Measurements from ENCODE around the gene FOXP4.
"Not testable (repeated sequence)": the region's sequence is repeated elsewhere in the genome, so short reads cannot be mapped to it uniquely, and the experiment has no call there.

The FOXP4 gene

DNA sequence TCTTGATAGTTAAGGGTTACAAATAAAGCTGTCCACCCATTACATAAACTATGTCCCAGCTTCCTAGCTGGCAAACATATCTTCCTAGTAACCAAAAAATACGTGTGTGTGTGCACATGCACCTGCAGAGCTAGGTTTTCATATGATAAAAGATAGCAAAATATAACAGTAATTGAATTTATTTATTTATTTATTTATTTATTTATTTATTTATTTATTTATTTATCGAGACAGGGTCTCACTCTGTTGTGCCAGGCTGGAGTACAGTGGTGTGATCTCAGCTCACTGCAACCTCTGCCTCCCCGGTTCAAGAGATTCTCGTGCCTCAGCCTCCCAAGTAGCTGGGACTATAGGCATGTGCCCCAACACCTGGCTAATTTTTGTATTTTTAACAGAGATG is 73.0 kb downstream of the FOXP4 start:
- in situ Hi-C loops (cut with HindIII; ENCODE audit: low sequenced_read_pairs) = not testable (repeated sequence)

DNA sequence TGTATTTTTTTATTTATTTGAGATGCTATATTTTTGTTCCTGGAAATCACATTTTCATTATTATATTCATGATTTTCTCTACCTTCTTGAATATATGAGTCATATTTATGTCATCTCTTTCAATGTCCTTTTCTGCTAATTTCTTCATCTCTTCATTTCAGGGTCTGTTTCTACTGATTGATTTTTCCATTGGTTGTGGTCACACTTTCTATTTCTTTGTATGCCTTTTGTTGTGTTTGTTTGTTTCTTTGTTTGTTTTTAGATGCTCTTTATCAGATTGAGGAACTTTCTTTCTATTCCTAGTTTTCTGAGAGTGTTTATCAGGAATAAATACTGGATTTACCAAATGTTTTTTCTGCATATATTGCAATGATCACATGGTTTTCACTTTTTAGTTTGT is 75.2 kb downstream of the FOXP4 start:
- in situ Hi-C loops (cut with HindIII; ENCODE audit: low sequenced_read_pairs) = no loop called here

GRCh38 chr6:41621802-41622201 is 75.6 kb downstream of the FOXP4 start:
- in situ Hi-C loops (cut with HindIII; ENCODE audit: low sequenced_read_pairs) = no loop called here

DNA sequence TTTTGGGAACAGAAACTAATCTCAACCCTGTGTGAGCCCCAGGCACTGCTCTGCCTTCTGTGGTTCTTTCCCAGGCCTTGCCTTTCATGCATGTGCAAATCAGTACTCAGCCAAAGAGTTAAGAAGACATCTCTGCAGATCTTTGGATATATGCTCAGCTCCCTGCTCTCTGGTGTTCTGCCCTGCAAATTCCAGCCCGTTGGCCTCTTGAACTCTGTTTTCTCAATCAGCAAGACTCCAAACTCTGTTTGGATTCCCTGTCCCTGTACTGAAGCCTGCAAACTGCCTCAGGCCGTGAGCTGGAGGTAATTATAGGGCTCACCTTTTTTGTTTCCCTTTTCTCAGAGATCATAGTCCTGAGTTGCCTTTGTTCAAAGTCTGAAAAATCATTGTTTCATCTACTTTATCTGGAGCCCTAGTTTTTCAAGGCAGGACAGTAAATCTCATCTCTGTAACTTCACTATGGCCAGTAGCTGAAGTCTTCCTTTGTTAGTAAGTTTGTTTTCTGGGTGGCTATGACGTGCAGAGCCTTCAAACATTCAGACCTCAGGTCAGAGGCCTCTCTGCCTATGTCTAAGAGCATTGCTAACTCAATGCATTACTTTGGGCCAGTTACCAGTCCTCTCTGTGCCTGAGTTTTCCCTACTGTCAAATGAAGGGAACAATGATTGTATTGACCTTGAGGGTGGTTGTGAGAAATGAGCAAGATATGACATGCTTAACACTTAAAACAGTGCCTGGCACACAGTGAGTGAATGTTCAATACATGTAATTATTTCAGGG is 76.2 kb downstream of the FOXP4 start:
- in situ Hi-C loops (cut with HindIII; ENCODE audit: low sequenced_read_pairs) = no loop called here

GRCh38 chr6:41623330-41623729 is 77.1 kb downstream of the FOXP4 start:
- in situ Hi-C loops (cut with HindIII; ENCODE audit: low sequenced_read_pairs) = no loop called here

GRCh38 chr6:41624621-41625380 is 78.6 kb downstream of the FOXP4 start:
- in situ Hi-C loops (cut with HindIII; ENCODE audit: low sequenced_read_pairs) = no loop called here

- in situ Hi-C loops (cut with HindIII; ENCODE audit: low sequenced_read_pairs) = no loop called here
These were observed 79.3 kb downstream of the FOXP4 start for GRCh38 chr6:41625442-41625841.

- in situ Hi-C loops (cut with HindIII; ENCODE audit: low sequenced_read_pairs) = no loop called here
These were observed 79.8 kb downstream of the FOXP4 start for GRCh38 chr6:41626022-41626421.

DNA sequence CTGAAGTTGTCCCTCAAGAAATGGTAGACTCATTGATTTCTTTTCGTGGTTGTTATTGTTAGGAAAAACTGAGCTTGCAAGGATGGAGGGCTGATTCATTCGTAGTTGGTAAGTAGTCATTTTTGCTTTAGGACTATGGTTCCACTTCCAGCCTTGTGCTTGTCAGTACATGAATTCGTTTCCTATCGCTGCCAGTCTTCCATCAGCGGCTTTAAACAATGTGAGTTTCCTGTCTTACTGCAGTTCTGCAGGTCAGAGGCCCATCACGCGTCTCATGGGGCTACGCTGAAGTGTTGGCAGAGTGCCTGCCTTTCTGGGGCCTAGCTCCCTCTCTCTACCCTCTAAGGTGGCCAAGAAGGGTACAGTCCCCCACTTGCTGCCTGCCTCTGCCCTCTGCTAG is 80.7 kb downstream of the FOXP4 start:
- in situ Hi-C loops (cut with HindIII; ENCODE audit: low sequenced_read_pairs) = no loop called here

DNA sequence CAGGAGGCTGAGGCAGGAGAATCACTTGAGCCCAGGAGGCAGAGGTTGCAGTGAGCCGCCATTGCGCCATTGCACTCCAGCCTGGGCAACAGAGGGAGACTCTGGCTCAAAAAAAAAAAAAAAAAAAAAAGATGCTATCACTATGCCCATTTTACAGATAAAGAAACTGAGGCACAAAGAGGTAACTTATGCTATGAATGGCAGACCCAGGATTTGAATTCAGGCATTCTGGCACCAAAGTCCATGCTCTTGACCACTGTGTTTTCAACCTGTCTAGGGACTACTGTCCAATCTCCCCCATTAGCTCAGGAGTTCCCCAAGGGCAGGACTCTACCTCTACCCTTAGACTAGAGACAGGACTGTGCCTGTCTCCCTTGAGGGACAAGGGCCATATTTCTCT is 82.9 kb downstream of the FOXP4 start:
- in situ Hi-C loops (cut with HindIII; ENCODE audit: low sequenced_read_pairs) = no loop called here

DNA sequence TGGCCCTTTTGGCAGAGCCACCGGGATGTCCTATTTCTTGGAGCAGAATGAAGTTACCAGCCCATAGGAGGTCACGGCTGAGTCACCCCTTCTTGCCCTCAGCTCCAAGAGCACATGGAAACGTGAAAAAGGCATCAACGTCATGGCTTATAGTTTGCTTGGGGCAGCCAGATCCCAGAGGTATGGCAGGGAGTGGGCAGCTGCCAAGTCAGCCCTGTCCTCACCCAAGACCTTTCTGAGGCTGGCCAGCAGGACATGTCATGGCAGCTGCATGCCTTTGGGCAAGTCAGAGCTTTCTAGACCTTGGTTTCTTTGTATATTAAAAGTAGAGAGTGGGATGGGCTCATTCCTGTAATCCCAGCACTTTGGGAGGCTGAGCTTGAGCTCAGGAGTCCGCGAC is 83.9 kb downstream of the FOXP4 start:
- in situ Hi-C loops (cut with HindIII; ENCODE audit: low sequenced_read_pairs) = no loop called here

GRCh38 chr6:41630946-41631345 is 84.8 kb downstream of the FOXP4 start:
- in situ Hi-C loops (cut with HindIII; ENCODE audit: low sequenced_read_pairs) = no loop called here

DNA sequence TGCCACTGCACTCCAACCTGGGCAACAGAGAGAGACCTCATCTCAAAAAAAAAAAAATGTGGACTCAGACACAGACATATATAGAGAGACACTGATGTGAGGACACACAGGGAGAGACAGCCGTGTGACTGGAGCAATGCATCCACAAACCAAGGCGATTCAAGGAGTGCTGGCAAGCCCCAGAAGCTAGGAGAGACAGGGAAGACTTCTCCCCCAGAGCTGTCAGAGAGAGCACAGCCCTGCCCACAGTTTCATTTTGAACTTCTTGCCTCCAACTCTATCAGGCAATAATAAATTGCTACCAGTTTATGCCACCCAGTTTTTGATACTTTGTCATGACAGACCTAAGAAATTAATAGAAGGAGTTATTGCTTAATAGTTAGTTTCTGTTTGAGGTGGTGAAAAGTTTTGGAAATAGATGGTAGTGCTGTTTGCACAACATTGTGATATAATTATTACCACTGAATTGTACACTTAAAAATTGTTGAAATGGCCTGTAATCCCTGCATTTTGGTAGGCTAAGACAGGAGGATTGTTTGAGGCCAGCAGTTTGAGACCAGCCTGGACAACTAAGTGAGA is 87.0 kb downstream of the FOXP4 start:
- in situ Hi-C loops (cut with HindIII; ENCODE audit: low sequenced_read_pairs) = no loop called here

- in situ Hi-C loops (cut with HindIII; ENCODE audit: low sequenced_read_pairs) = no loop called here
These were observed 88.5 kb downstream of the FOXP4 start for GRCh38 chr6:41634657-41635056.

DNA sequence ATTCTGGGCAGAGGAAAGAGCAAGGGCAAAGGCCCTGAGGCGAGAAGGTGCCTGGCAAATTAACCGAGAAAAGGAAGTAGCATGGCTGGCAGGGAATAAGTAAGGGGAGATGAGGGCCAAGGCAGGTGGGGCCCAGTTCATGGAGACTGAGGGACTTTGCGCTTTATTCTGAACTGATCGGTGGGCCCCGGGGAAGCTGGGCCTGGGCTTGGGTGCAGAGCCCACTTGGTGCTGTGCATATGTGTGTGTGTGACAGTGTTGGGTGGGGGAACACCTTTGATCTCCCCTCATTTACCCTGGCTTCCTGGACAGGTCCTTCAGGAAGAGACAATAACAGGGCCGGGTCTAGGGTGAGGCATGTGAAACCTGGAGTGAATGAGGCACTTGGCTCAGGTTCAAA is 89.2 kb downstream of the FOXP4 start:
- in situ Hi-C loops (cut with HindIII; ENCODE audit: low sequenced_read_pairs) = no loop called here

DNA sequence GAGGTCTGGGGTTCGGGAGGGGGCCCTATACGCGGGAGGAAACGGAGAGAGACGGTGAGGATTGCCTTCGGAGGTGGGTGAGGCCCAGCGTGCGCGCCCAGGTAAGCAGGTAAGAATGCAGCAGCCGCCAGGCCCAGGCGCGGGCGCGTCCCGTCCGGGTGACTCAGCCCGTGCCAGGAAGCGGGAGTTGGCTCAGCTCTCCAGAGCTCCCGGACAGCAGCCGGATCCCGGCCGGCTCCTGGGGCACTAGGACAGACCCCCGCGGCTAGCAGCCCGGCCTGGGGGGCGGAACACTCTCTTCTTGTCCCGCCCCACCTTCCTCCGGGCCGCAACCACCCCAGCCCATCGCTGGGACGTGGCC is 90.6 kb downstream of the FOXP4 start:
- in situ Hi-C loops (cut with HindIII; ENCODE audit: low sequenced_read_pairs) = no loop called here

- in situ Hi-C loops (cut with HindIII; ENCODE audit: low sequenced_read_pairs) = no loop called here
These were observed 91.2 kb downstream of the FOXP4 start for GRCh38 chr6:41637194-41638001.

- in situ Hi-C loops (cut with HindIII; ENCODE audit: low sequenced_read_pairs) = no loop called here
These were observed 92.1 kb downstream of the FOXP4 start, which contains the start of gene MDFI for GRCh38 chr6:41638002-41638934. Gene MDFI, plus strand, starts transcription at chr6:41638468. Its CDS starts 282 bp downstream, at chr6:41638750.

GRCh38 chr6:41638935-41639808 is 93.0 kb downstream of the FOXP4 start:
- in situ Hi-C loops (cut with HindIII; ENCODE audit: low sequenced_read_pairs) = no loop called here

All from endothelial cell of hepatic sinusoid (primary cell).